ENCODE data around the gene SRSF3. TPM values are rescaled to one million over a fixed set of nuclear protein-coding genes. Genes with fewer than 3 reads are reported as not detected.

SRSF3 gene
- total RNA-seq, 1 experiment from 2014 or later: 954 TPM

- no peak for DNase-seq
- Mint-ChIP-seq H3K4me3 (peak overlapping the region in 1 of 2 experiments; percentile 2; a peak in 1 of 5 replicates), H3K27me3 (ENCODE audit: low read depth) (peaks cover 2% of the 10 kb centered on the region), H3K27ac (peak overlapping the region in 2 of 3 experiments; percentile 60 to 89; a peak in 4 of 7 replicates), H3K9me3 (no peaks in the 10 kb centered on the region; a peak in 1 of 5 replicates), H3K4me1 (peaks cover 14 to 15% of the 10 kb centered on the region in 2 experiments), H3K36me3 (ENCODE audit: insufficient read depth in 1 of 3, low read depth in 3 of 3) (peaks cover 43 to 81% (median 74%) of the 10 kb centered on the region in 3 experiments)
- Histone ChIP-seq H3K18ac (ENCODE audit: insufficient read length, low read depth, low read length) (no peak overlapping the region), H3K4ac (ENCODE audit: low read depth, low read length) (no peak overlapping the region), H2AK5ac (ENCODE audit: insufficient read length, low read length) (no peak overlapping the region), H3K4me1 (ENCODE audit: insufficient read depth, low read length) (no peaks in the 10 kb centered on the region), H4K20me1 (ENCODE audit: control insufficient read depth, insufficient read depth, insufficient read length) (no peaks in the 10 kb centered on the region), H3K23ac (ENCODE audit: insufficient read length, low read depth, low read length) (no peak overlapping the region), H3K23me2 (ENCODE audit: insufficient read length, low read depth, low read length, poor library complexity, severe bottlenecking) (no peaks in the 10 kb centered on the region), H2BK120ac (ENCODE audit: low read depth, low read length, poor library complexity, severe bottlenecking) (no peak overlapping the region), H2BK20ac (ENCODE audit: low read depth, low read length, poor library complexity, severe bottlenecking) (no peak overlapping the region), H3K9me3 (ENCODE audit: control insufficient read depth, low read depth, low read length) (no peaks in the 10 kb centered on the region), H4K91ac (ENCODE audit: insufficient read length, low read depth, low read length) (no peak overlapping the region), H3K56ac (ENCODE audit: insufficient read length, low read depth, low read length) (no peak overlapping the region), H4K5ac (ENCODE audit: insufficient read length, low read depth, low read length) (no peak overlapping the region), H3K79me1 (ENCODE audit: insufficient read depth, low read depth, low read length, poor library complexity, severe bottlenecking) (no peaks in the 10 kb centered on the region), H3K4me2 (ENCODE audit: insufficient read depth, insufficient read length, low read length) (no peak overlapping the region), H3T11ph (ENCODE audit: low read length) (no peak overlapping the region), H4K8ac (replicated peaks; ENCODE audit: insufficient read length, low read depth, low read length) (no peak overlapping the region), H3K14ac (ENCODE audit: insufficient read depth, low read length) (no peak overlapping the region), H2AFZ (ENCODE audit: low read length) (no peak overlapping the region), H2BK5ac (ENCODE audit: insufficient read length, low read length) (no peak overlapping the region), H3K27ac (ENCODE audit: insufficient read length, low read depth, low read length) (peak overlapping the region; percentile 35), H2BK12ac (ENCODE audit: insufficient read length, low read depth, low read length) (no peak overlapping the region), H3K27me3 (ENCODE audit: insufficient read depth, low read length) (no peaks in the 10 kb centered on the region), H3K79me2 (ENCODE audit: insufficient read depth, low read length) (no peaks in the 10 kb centered on the region), H3K9ac (ENCODE audit: extremely low read depth, insufficient read length, low read length) (no peak overlapping the region), H2BK15ac (ENCODE audit: low read depth, low read length) (no peak overlapping the region)
- TF ChIP-seq, protein P1, sequence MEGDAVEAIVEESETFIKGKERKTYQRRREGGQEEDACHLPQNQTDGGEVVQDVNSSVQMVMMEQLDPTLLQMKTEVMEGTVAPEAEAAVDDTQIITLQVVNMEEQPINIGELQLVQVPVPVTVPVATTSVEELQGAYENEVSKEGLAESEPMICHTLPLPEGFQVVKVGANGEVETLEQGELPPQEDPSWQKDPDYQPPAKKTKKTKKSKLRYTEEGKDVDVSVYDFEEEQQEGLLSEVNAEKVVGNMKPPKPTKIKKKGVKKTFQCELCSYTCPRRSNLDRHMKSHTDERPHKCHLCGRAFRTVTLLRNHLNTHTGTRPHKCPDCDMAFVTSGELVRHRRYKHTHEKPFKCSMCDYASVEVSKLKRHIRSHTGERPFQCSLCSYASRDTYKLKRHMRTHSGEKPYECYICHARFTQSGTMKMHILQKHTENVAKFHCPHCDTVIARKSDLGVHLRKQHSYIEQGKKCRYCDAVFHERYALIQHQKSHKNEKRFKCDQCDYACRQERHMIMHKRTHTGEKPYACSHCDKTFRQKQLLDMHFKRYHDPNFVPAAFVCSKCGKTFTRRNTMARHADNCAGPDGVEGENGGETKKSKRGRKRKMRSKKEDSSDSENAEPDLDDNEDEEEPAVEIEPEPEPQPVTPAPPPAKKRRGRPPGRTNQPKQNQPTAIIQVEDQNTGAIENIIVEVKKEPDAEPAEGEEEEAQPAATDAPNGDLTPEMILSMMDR (conservative IDR thresholded peaks at IDR 0.05): no peak
- WGBS (ENCODE audit: extremely low coverage, insufficient read length, low lambda C conversion rate): no CpG with 5 or more reads among the region's 14 CpGs
Measured at GRCh38 chr6:36610041-36610955, 16.1 kb downstream of the SRSF3 start.
